ENCODE measurements around the gene EXOC1.

EXOC1 gene

DNA sequence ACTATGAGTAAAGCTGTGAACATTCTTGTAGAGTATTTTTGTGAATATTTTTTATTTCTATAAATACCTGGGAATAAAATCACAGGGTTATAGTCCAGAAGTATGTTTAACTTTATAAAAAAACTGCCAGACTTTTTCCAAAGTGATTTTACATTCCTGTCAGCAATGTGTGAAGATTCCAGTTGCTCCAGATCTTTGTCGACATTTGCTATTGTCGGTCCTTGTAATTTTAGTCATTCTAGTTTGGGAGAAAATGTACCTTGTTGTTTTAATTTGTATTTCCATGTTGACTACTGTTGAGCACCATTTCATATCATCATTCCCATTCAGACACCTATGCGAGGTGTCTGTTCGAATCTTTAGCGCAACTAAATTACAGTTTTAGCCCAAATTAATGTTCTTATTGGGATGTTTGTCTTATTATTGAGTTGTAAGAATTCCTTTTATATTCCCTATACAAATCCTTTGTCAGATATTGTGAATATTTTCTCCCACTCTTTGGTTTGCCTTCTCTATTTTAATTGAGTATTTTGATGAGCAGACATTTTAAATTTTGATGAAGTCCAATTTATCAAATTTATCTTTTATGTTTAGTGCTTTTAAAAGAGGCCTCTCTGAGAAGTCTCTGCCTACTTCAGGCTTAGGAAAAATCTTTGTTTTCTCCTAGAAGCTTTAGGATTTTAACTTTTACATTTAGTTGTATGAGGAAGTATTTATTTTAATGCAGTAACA, 97.9 kb downstream of the EXOC1 start:
- no peak for DNase-seq (ENCODE audit: low read depth in 2 of 2)
